GM12878 (cell line): Measurements from ENCODE around the gene MID1. TPM values are rescaled to one million over a fixed set of nuclear protein-coding genes. Genes with fewer than 3 reads are reported as not detected.

Source experiments
- ATAC-seq: fragments of 200-7000 bp; cut with Tn5 transposase; 3 replicates; pipeline ENCODE4 v1.9.1; 2020; ENCODE audit warnings: mild to moderate bottlenecking, moderate library complexity
- BruUV-seq: library from RNA; stranded (reverse); fragments of 400-500 nt; replicated peaks from 2 replicates; lab custom pipeline; 2021; lab: Mats Ljungman, UMichigan
- CTCF ChIA-PET: fragments of 300-600 bp; sonication (Branson Sonifier 250); formaldehyde crosslinking; extraction: SDS; loops from one replicate; lab custom pipeline; 2021; ENCODE audit warnings: inconsistent platforms; lab: Yijun Ruan, JAX
- POLR2A ChIA-PET: fragments of 350-600 bp; formaldehyde crosslinking; extraction: SDS; loops from one replicate; lab custom pipeline; 2021; ENCODE audit warnings: inconsistent platforms; lab: Charles Lee
- RAD21 ChIA-PET: fragments of 300-600 bp; sonication (Branson Sonifier 250); formaldehyde crosslinking; loops from one replicate; lab custom pipeline; 2023; ENCODE audit warnings: antibody characterized with exemption; ENCODE audit not compliant: unreplicated experiment; lab: Charles Lee
- SMC1A ChIA-PET: fragments of 300-600 bp; sonication (Branson Sonifier 250); formaldehyde crosslinking; loops from one replicate; lab custom pipeline; 2023; ENCODE audit not compliant: unreplicated experiment, uncharacterized antibody; lab: Charles Lee
- DNase-seq: peaks from one replicate; pipeline ENCODE4 v3.0.0-alpha.2; 2011; ENCODE audit warnings: low read depth, low spot score
- FAIRE-seq: peaks from 3 replicates; lab custom pipeline; 2011; peaks lifted over from hg19 to GRCh38; lab: Jason Lieb, UNC
- H2AFZ ChIP-seq: 2 replicates; pipeline ENCODE4 v1.6.0; 2011; ENCODE audit warnings: low read depth, low read length, control low read depth; ENCODE audit not compliant: control insufficient read depth
- H3K27ac ChIP-seq: 2 replicates; pipeline ENCODE4 v1.5.1; 2011; ENCODE audit warnings: control low read depth; ENCODE audit not compliant: control insufficient read depth, insufficient read depth
- H3K27me3 ChIP-seq, 2 experiments: replicated peaks in 1 of 2; 2 replicates each; pipeline versions ENCODE4 v1.6.0 to v1.6.1; 2011; ENCODE audit warnings: low read length in 1 of 2; ENCODE audit not compliant: control insufficient read depth in 2 of 2, insufficient read depth in 2 of 2
- H3K36me3 ChIP-seq, 2 experiments: 2 replicates each; pipeline ENCODE4 v1.5.1; 2011; ENCODE audit warnings: low read length in 1 of 2; ENCODE audit not compliant: control insufficient read depth in 2 of 2, insufficient read depth in 2 of 2
- H3K4me1 ChIP-seq: 2 replicates; pipeline ENCODE4 v1.6.1; 2011; ENCODE audit warnings: mild to moderate bottlenecking, low read length, moderate library complexity, mixed read lengths; ENCODE audit not compliant: control insufficient read depth, insufficient read depth
- H3K4me2 ChIP-seq: 2 replicates; pipeline ENCODE4 v1.6.0; 2011; ENCODE audit warnings: control low read depth; ENCODE audit not compliant: control insufficient read depth, insufficient read depth
- H3K4me3 ChIP-seq: fragments of 200-600 bp; sonication (generic); 2 replicates; pipeline ENCODE4 v1.5.1; 2016
- H3K79me2 ChIP-seq: 2 replicates; pipeline ENCODE4 v1.6.0; 2011; ENCODE audit warnings: low read length; ENCODE audit not compliant: control insufficient read depth, insufficient read depth
- H3K9ac ChIP-seq: 2 replicates; pipeline ENCODE4 v1.8.0; 2011; ENCODE audit warnings: low read length, control low read depth, mixed read lengths; ENCODE audit not compliant: control insufficient read depth, insufficient read depth
- H3K9me3 ChIP-seq: replicated peaks from 3 replicates; pipeline ENCODE4 v1.5.1; 2011; ENCODE audit warnings: mild to moderate bottlenecking, low read length; ENCODE audit not compliant: control insufficient read depth, insufficient read depth
- H4K20me1 ChIP-seq: 2 replicates; pipeline ENCODE4 v1.6.0; 2011; ENCODE audit not compliant: control insufficient read depth, insufficient read depth
- BHLHE40 ChIP-seq, 2 experiments: fragments of 450-650 bp in 1 of 2; IDR thresholded peaks; 2 replicates each; pipeline ENCODE4 v1.6.1; 2011 to 2017; ENCODE audit warnings: low read depth in 2 of 2, borderline replicate concordance in 1 of 2, improper control_type of control experiment in 1 of 2, low read length in 1 of 2, mild to moderate bottlenecking in 1 of 2
- CBX5 ChIP-seq: sonication (generic); IDR thresholded peaks from 2 replicates; pipeline ENCODE4 v1.6.1; 2016; ENCODE audit warnings: low read depth, moderate library complexity, mild to moderate bottlenecking, inconsistent platforms
- CHD1 ChIP-seq: IDR thresholded peaks from 2 replicates; pipeline ENCODE4 v1.6.1; 2012; ENCODE audit warnings: low read depth, low read length, improper control_type of control experiment
- CREM ChIP-seq: IDR thresholded peaks from 2 replicates; pipeline ENCODE4 v1.6.1; 2014; ENCODE audit warnings: antibody characterized with exemption, low read depth
- HDAC2 ChIP-seq: fragments of 200-600 bp; sonication (generic); IDR thresholded peaks from 2 replicates; pipeline ENCODE4 v1.6.1; 2017
- IKZF1 ChIP-seq: fragments of 450-650 bp; conservative IDR thresholded peaks from 2 replicates; pipeline ENCODE4 v1.6.1; 2017; ENCODE audit warnings: antibody characterized with exemption, mild to moderate bottlenecking
- MTA2 ChIP-seq: fragments of 450-650 bp; IDR thresholded peaks from 2 replicates; pipeline ENCODE4 v1.6.1; 2016; ENCODE audit warnings: low read depth, mild to moderate bottlenecking, moderate library complexity
- RFX5 ChIP-seq: IDR thresholded peaks from 2 replicates; pipeline ENCODE4 v1.6.1; 2011; ENCODE audit warnings: low read depth, low read length, improper control_type of control experiment
- WRNIP1 ChIP-seq: IDR thresholded peaks from 2 replicates; pipeline ENCODE4 v1.6.1; 2011; ENCODE audit warnings: low read depth, low read length, improper control_type of control experiment, borderline replicate concordance
- WGBS: methylation state at CpG from one replicate; pipeline ENCODE4 v1.1.6; 2016; ENCODE audit warnings: low lambda C conversion rate; ENCODE audit not compliant: insufficient replicate concordance, insufficient coverage; ENCODE audit errors: missing lambda C conversion rate; 5-methylcytosine and 5-hydroxymethylcytosine counted together
- in situ Hi-C: fragments of 300-500 bp; cut with MboI; formaldehyde crosslinking; loops from 9 replicates; pipeline ENCODE4 v1.14.3; 2018; ENCODE audit warnings: mixed read lengths
- intact Hi-C: fragments of 100-400 bp; cut with micrococcal nuclease; formaldehyde crosslinking; loops from one replicate; pipeline ENCODE4 v1.14.2; 2022; ENCODE audit not compliant: unreplicated experiment
- polyA plus RNA-seq, 11 experiments: library from polyadenylated mRNA; depleted of rRNA in 4 of 11; unstranded in 6 of 11; stranded (reverse) in 5 of 11; fragments of >200 nt; fragmentation: Nextera tagmentation in 4 of 11; fragmentation: Illumina TruSeq in 1 of 11; extraction: Ambion mirVana in 4 of 11; extraction: Trizol in 1 of 11; gene quantifications; 1 replicate in 1 of 11; 2 replicates in 10 of 11; pipeline versions ENCODE4 v1.2.1 to v1.2.3, GENCODE V29; 2011 to 2016; ENCODE audit warnings: inconsistent platforms in 2 of 11, missing spikeins in 2 of 11, low read depth in 1 of 11
- total RNA-seq, 4 experiments: library from RNA; depleted of rRNA in 3 of 4; stranded (reverse); fragments of >200 nt in 3 of 4; fragmentation: Illumina TruSeq in 1 of 4; extraction: Trizol in 1 of 4; gene quantifications; 2 replicates each; pipeline versions ENCODE4 v1.2.1 to v1.2.3, GENCODE V29; 2013 to 2021
- TF ChIP-seq, protein P1 (sequence below): fragments of 450-650 bp; IDR thresholded peaks from 2 replicates; pipeline ENCODE4 v1.6.1; 2016; ENCODE audit warnings: mild to moderate bottlenecking
- TF ChIP-seq, protein P2 (sequence below): fragments of 450-650 bp; IDR thresholded peaks from 2 replicates; pipeline ENCODE4 v1.6.1; 2017; ENCODE audit warnings: mild to moderate bottlenecking, low read depth, inconsistent platforms; ENCODE audit not compliant: poor library complexity, severe bottlenecking

Gene MID1
- total and polyA plus RNA-seq, 10 of the 15 experiments (the other 5 are each of a cell fraction or from before 2014, with no cell fraction given): 0.04 to 0.51 (median 0.14) TPM; not detected in 1

DNA sequence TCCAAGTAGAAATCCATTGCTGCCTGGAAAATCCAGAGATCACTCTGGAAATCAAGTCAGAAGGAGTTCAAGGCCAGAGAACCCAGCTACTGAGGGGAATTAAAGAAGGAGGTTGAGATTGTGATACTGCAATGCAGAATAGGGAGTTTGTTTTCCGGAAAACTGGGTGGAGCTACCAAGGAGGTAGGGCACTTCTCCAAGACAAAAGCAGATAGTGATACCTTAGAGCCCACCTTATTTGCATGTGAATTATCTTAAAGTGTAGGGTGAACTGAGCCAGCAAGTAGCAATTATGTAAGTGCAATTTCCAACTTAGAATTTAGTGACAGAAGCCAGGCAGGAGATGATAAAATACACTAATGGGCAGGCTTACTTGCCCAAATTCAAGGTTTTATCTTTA lies 178.9 kb downstream of the MID1 start (continued):
- TF ChIP-seq CBX5 (no peak), CREM (no peak), CHD1 (no peak), BHLHE40 (IDR thresholded peaks at IDR 0.05; ENCODE audit: borderline replicate concordance in 1 of 2, low read depth in 2 of 2, low read length in 1 of 2) (no peak)
- TF ChIP-seq, protein P1, sequence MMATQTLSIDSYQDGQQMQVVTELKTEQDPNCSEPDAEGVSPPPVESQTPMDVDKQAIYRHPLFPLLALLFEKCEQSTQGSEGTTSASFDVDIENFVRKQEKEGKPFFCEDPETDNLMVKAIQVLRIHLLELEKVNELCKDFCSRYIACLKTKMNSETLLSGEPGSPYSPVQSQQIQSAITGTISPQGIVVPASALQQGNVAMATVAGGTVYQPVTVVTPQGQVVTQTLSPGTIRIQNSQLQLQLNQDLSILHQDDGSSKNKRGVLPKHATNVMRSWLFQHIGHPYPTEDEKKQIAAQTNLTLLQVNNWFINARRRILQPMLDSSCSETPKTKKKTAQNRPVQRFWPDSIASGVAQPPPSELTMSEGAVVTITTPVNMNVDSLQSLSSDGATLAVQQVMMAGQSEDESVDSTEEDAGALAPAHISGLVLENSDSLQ: no peak

DNA sequence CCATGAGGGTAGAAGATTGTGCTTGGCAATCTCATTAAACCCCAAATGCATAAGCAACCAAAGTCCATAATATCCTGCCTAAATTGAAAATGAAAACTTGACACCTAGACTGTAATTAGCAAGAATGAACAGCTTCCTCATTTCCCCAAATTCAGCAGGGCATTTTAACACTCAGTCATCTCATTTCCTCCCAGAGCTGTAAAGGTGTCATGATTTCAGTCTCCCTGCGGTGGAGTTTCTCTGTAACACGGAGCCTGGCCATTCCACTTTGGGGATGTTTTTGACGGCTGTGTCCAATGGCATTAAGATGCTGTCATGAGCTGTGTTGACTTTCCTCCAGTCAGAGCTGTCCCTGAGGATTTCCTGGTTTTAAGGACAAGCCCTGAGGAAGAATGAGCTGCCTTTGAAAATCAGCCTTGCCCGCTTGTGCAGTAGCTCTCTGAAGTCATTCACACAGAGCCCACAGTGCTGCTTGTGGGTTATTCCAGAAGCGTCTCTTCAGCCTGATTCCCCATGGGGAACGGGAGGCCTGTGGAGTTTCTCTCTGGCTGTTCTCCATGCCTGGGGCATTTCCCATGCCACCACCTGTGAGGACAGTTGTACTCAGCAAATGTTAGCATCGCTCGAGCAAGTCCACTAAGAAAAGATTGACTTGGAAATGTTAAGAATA lies 187.0 kb downstream of the MID1 start:
- RAD21 ChIA-PET: no interaction called here
- Histone ChIP-seq H3K36me3 (no peaks in the 10 kb centered on the region), H3K27ac (no peak overlapping the region), H2AFZ (no peak overlapping the region), H3K9ac (no peak overlapping the region), H3K4me3 (no peak overlapping the region), H3K9me3 (no peaks in the 10 kb centered on the region), H3K4me2 (no peak overlapping the region), H3K27me3 (no peaks in the 10 kb centered on the region)
- in situ Hi-C loops: no loop called here
- no TSS peak for BruUV-seq
- SMC1A ChIA-PET: interaction anchor here (0.9 kb wide), 2 partner anchors 19 to 222 kb away, joined by 3 read pairs; no protein-coding TSS in a partner anchor
- POLR2A ChIA-PET: no interaction called here
- CTCF ChIA-PET: interaction anchor here (1.5 kb wide), 1 partner anchor 243 kb away, joined by 4 read pairs; no protein-coding TSS in a partner anchor
- intact Hi-C loops: no loop called here
- FAIRE-seq (no peak), DNase-seq (no peak)
- TF ChIP-seq, protein P2, sequence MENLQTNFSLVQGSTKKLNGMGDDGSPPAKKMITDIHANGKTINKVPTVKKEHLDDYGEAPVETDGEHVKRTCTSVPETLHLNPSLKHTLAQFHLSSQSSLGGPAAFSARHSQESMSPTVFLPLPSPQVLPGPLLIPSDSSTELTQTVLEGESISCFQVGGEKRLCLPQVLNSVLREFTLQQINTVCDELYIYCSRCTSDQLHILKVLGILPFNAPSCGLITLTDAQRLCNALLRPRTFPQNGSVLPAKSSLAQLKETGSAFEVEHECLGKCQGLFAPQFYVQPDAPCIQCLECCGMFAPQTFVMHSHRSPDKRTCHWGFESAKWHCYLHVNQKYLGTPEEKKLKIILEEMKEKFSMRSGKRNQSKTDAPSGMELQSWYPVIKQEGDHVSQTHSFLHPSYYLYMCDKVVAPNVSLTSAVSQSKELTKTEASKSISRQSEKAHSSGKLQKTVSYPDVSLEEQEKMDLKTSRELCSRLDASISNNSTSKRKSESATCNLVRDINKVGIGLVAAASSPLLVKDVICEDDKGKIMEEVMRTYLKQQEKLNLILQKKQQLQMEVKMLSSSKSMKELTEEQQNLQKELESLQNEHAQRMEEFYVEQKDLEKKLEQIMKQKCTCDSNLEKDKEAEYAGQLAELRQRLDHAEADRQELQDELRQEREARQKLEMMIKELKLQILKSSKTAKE: no peak
- TF ChIP-seq IKZF1 (0 out of 2 replicates have a peak, but pooled peaks have one; percentile 26), MTA2 (0 out of 2 replicates have a peak, but pooled peaks have one; percentile 16), RFX5 (no peak), HDAC2 (no peak), WRNIP1 (no peak)
- TF ChIP-seq, all 136 proteins: peak for 2
- 32% methylated on average over 8 of the region's 8 CpGs for WGBS
- Histone ChIP-seq H4K20me1 (no peaks in the 10 kb centered on the region), H3K4me1 (no peaks in the 10 kb centered on the region), H3K79me2 (no peaks in the 10 kb centered on the region)
- no peak for ATAC-seq
